Gastroesophageal sphincter (tissue), 3 donors: ENCODE measurements around the gene UST.

Experiments used
- CTCF ChIP-seq, 4 experiments: fragments of 200-600 bp in 2 of 4; fragments of 450-650 bp in 2 of 4; sonication (generic) in 1 of 4; IDR thresholded peaks; one replicate each; pipeline ENCODE4 v1.5.1; 2017 to 2019; ENCODE audit warnings: antibody characterized with exemption in 4 of 4, mild to moderate bottlenecking in 2 of 4, moderate library complexity in 2 of 4
- EP300 ChIP-seq: sonication (generic); formaldehyde crosslinking; IDR thresholded peaks from one replicate; pipeline ENCODE4 v1.6.1; 2017; ENCODE audit warnings: antibody characterized with exemption, mild to moderate bottlenecking
- POLR2A ChIP-seq, 2 donors: fragments of 450-650 bp; IDR thresholded peaks; one replicate each; pipeline ENCODE4 v1.6.1; 2017; ENCODE audit warnings: antibody characterized with exemption in 2 of 2, mild to moderate bottlenecking in 2 of 2, moderate library complexity in 1 of 2
- POLR2AphosphoS5 ChIP-seq: sonication (generic); formaldehyde crosslinking; IDR thresholded peaks from one replicate; pipeline ENCODE4 v1.6.1; 2017; ENCODE audit warnings: antibody characterized with exemption

GRCh38 chr6:149060300-149060984, 313.6 kb downstream of the UST start:
- TF ChIP-seq POLR2AphosphoS5 (no peak), CTCF (IDR thresholded peaks at IDR 0.05) (no peak), EP300 (no peak), POLR2A (IDR thresholded peaks at IDR 0.05) (no peak)
